Measurements from ENCODE around the gene VWA8. TPM values are rescaled to one million over a fixed set of nuclear protein-coding genes. Genes with fewer than 3 reads are reported as not detected.
"Not testable (repeated sequence)": the region's sequence is repeated elsewhere in the genome, so short reads cannot be mapped to it uniquely, and the experiment has no call there.

Gene VWA8
- total RNA-seq, 1 donor from 2014 or later = 21.4 TPM

DNA sequence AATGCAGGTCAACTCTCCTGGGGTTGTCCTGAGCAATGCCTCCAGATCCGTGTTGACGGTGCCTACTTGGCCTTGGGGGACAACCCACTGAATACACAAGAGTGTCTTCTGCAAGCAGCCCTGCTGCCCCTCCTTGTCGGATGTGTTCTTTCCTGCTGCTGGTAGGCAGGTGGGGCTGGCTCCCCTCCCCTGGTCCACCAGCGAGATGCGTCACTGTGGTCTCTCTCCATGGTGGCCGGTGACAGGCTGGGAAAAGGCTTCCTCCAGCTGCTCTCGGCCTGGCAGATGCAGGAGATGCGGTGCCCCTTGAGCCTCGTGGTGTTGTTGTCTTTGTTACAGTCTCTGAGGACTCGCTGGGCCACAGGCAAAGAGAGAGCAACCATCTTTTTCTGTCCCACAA, 418.6 kb downstream of the VWA8 start:
- no peak for ATAC-seq

DNA sequence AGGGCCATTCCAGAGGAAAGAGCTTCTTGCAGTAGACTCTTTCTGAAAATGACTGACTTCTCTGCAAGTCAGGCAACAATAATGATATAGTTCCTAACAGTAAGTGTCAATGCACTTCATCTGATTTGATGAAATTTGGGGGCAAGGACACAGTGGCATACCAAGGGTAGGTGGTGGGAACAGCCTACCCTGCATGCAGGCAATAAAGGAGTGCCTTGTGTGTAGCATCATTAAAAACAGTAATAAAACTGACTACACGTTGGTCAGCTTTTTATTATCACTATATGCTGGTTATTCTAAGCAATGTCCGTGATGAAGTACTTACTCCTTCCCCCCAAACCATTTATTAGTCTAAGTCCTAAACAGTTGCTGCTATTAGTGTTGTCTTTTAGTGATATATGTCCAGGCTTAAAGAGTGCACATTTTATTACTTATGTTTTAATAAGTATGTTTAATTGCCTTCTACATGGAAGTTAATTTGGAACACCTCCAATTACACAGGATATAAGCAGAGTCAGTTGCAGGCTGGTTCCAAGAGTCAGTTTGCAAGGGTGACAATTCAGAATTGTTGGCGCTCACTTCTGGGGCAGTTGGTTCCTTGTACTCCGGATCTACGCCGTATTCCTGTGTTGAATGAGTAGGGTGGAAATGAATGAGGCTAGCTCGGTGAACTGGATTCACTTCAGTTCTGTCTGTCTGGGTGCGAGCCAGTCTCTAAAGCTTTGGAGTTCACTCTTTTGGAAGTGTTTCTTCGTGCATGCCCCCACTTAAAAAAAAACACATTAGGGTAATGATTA, 419.6 kb downstream of the VWA8 start:
- intact Hi-C loops (cut with DNase I) = no loop called here
- no peak for DNase-seq (ENCODE audit: low spot score)
- ATAC-seq = no peak

More for the DNA sequence above, 418.6 kb downstream of the VWA8 start:
- intact Hi-C loops (cut with DNase I) = no loop called here
- no peak for DNase-seq (ENCODE audit: low spot score)

DNA sequence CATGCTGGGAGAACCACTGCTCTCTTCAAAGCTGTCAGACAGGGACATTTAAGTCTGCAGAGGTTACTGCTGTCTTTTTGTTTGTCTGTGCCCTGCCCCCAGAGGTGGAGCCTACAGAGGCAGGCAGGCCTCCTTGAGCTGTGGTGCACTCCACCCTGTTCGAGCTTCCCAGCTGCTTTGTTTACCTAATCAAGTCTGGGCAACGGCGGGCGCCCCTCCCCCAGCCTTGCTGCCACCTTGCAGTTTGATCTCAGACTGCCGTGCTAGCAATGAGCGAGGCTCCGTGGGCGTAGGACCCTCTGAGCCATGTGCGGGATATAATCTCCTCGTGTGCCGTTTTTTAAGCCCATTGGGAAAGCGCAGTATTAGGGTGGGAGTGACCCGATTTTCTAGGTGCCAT, 420.7 kb downstream of the VWA8 start:
- DNase-seq (ENCODE audit: low spot score); ATAC-seq; intact Hi-C loops (cut with DNase I): not testable (repeated sequence)

GRCh38 chr13:41533266-41534052, 427.4 kb downstream of the VWA8 start:
- DNase-seq (ENCODE audit: low spot score) (no peak), ATAC-seq (peak; percentile 42)
- intact Hi-C loops (cut with DNase I) = no loop called here

GRCh38 chr13:41528021-41528420, 432.9 kb downstream of the VWA8 start:
- DNase-seq (ENCODE audit: low spot score) (no peak), ATAC-seq (no peak)
- intact Hi-C loops (cut with DNase I) = no loop called here

GRCh38 chr13:41520660-41521630, 440.0 kb downstream of the VWA8 start:
- ATAC-seq = no peak
- intact Hi-C loops (cut with DNase I) = no loop called here

GRCh38 chr13:41520016-41520659, 440.8 kb downstream of the VWA8 start:
- ATAC-seq (no peak), DNase-seq (ENCODE audit: low spot score) (no peak)
- intact Hi-C loops (cut with DNase I) = no loop called here

More at GRCh38 chr13:41520660-41521630, 440.0 kb downstream of the VWA8 start:
- DNase-seq (ENCODE audit: low spot score) = no peak

Small RNA genes within 50 kb of the gene (microRNA-seq; reads per million reads assigned to microRNA genes)
- gene MIR5006 = not detected

Other genes starting within 250 kb of the VWA8 start
- gene DGKH, start 87.5 kb upstream of the VWA8 start, total RNA-seq = 19.9 TPM